NCI-H524 treated with DMSO at 0.1 percent for 48 hours (cell line): ENCODE data around the gene AGAP3.

ENCODE experiments used
- DNase-seq: peaks from one replicate; lab custom pipeline; 2025; lab: John Stamatoyannopoulos, UW

The AGAP3 gene

DNA sequence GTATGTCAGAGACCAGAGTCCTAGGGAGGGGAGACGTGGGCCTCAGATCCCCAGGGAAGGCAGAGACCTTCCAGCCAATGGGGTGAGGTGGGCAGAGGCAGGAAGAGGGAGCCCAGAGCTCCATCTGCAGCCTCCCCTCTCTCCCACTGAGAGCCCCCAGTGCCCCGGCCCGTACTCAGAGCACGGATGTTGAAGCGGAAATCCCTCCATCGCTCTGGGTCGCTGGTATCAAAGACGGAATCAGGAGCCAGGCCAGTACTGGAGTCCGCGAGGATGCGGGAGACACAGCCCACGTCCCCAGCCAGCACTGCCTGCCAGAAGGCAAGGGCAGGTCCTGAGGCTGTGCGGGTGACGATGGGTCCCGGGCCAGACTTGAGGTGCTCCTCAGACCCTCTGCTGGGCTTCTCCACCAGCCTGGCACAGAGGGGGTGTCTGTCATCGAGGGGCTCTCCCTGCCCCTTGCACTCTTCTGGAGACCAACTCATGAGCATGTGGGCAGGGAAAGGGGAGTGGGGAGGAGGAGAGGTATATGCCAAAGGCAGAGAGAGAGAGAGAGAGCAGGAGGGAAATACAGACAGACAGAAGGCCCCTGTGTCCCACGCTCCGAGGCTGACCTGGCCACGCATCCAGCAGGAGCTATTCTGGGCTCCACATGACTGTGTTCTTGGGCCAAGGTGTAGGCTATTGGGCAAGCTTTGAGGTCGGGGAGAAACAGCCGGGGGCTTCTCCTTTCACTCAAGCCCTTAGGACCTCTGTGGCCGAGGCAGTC is 100.5 kb downstream of the AGAP3 start, which contains the start of gene ASB10:
Gene ASB10, minus strand, starts transcription at position 611 of the 769 bp plus-strand sequence. Its CDS starts 120 bp downstream, at position 491.
- no peak for DNase-seq

DNA sequence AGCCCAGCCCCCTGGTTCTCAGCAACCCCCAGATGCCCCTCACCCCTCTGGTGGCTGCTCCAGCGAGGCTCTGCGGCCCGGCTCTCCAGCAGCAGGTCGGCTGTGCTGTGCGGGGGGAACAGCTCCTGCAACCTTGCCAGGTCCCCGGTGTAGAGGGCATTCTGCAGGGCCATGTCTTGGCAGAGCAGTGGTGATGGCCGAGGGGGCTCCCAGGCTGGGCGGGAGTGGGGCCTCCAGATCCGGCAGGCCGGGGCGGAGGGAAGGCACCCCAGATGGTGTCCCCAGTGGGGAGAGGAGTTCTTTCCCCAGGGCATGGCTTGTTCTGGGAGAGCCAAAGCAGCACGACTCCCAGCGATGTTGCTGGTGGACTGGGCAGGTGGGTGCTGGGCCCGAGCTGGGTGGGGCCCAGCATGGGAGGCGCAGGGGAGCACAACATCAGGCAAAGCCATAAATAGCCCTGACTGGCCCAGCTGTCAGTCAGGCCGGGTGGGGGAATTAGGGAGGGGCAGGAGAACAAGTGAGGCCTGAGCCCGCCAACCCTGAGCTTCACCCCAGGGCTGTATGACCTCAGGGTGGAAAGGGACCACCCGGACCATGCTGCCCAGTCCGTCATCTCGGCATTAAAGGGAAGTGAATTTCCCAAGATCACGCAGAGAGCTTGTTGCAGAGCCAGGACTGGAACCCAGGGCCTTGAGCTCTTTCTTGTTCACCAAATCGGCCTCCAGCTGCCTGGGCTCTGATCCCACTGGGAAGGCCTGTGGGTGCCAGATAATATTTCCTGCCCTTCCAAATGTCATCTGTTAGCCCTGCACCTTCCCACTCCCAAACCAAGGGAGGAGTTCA is 101.4 kb downstream of the AGAP3 start:
- DNase-seq, result no peak

DNA sequence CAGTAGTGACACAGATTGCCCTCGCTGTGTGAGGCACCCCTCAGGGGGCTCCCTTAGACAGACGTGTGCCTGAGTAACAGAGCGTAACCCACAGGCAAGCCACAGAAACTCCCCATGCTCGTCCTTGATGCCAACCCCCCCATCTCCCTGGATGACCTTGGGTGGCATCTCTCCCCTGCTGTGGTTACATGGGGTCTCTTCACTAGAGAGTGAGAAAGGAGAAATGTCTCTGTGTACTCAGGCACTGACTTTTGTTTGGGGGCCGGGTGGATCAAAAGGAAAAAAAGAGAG is 101.9 kb downstream of the AGAP3 start:
- DNase-seq, result no peak

DNA sequence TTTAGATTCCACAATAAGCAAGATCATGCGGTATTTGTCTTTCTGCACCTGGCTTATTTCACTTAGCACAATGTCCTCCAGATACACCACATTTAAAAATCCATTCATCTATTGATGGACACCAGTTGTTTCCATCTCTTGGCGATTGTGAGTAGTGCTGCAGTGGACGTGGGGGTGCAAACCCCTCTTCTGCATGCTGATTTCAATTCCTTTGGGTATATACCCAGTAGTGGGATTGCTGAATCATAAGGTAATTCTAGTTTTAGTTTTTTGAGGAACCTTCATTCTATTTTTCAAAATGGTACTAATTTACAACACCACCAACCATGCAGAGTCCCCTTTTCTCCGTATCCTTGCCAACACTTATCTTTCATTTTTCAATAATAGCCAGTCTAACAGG is 102.8 kb downstream of the AGAP3 start:
- DNase-seq, result no peak

DNA sequence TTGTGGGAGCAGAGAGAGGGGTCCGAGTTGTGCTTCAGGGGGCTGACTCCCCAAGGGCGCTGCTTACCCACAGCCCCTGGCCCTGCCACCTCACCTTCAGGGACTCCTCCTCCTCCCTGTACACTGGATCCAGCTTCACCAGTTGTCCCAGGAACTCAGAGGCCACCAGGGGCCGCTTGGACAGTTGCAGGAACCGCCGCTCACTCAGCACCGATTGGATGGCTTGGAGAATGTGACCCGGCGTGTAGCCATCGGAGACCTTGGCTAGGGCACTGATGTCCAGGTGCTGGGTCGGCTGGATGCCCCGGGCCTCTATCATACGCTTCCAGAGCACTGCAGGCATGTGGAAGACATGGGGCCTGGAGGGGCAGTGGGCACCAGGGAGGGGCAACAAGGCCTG is 105.3 kb downstream of the AGAP3 start:
- no peak for DNase-seq

DNA sequence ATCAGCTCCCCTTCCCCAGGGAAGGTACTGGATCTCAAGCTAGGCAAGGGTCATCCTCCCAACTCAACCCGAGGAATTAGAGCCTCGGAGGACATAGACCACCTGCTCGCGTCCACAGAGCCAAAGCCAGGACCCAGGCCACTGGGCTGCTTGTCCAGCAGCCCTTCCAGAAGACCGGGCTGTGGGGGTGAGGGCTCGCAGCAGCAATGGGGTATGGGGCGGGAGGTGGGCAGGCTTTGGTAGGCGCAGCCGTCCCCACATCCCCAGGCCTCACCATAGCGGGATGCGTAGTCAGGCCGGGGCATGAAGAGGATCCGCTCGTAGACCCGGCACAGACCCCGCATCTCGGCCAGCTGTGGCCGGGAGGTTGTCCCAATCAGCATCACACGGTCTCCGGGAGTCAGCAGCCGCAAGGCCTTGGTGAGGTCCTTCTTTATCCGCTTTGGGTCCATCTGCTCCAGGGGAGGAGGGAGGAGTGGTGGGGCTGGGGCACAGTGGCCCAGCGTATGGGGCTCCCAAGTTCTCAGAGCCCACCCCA is 105.8 kb downstream of the AGAP3 start:
- no peak for DNase-seq

DNA sequence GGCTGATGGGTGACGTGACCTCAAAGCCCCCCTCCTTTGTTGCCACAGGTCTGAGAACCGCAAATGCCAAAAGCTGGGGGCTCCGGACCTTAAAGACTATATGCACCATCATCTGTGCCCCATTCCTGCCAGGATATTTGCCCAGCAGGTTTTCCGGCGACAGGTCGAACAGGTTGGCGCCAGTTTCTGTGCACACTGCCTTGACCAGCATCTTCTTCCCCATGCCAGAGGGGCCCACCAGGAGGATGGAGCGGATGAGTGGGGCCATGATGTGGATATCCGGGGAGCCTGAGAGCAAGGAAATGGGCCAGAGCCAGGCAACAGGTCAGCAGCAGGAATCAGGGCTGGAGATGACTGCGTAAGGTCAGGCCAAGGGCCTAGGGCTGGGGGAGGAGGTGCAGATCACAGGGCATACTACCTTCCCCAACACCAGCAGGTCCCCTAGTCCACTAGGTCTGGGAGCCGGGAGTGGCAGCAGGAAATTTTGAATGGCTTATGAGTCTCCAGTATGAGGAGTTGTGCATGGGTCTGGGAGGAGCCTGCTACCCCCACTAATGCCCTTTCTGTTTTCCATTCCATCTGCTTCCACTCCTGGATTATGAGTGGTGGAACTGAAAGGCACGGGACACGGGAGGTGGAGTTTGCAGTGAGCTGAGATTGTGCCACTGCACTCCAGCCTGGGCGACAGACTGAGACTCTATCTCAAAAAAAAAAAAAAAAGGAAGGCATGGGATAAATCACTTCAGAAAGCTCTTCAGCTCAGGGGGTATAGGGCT is 107.1 kb downstream of the AGAP3 start:
- no peak for DNase-seq
